ENCODE measurements around the gene CSNK1G1.
A peak's percentile ranks its signal among the peaks of the same experiment; 100 is the strongest.

Gene CSNK1G1

DNA sequence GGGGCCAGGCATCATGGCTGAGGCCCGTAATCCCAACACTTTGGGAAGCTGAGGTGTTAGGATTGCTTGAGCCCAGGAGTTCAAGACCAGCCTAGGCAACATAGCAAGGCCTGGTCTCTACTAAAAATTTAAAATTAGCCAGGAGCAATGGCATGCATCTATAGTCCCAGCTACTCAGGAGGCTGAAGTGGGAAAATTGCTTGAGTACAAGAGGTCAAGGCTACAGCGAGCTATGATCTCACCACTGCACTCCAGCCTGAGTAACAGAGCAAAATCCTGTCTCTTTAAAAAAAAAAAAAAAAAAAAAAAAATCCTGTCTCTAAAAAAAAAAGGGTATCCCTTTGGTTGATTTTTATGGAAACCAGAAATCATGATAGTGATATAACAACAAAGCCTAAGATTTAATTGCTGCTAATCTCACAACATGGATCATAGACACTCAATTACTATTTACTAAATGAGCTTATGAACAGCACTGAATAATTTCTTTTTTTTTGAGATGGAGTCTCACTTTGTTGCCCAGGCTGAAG lies 13.2 kb upstream of the CSNK1G1 start:
- no peak for TF ChIP-seq CTCF (IDR thresholded peaks at IDR 0.05; ENCODE audit: control insufficient read depth, insufficient read depth, low read depth, low read length, missing control alignments)

GRCh38 chr15:64361259-64361658 lies 5.3 kb upstream of the CSNK1G1 start:
- no peak for DNase-seq (ENCODE audit: low read depth)
- TF ChIP-seq CTCF (IDR thresholded peaks at IDR 0.05; ENCODE audit: control insufficient read depth, insufficient read depth, low read depth, low read length, missing control alignments) = no peak
- no peak overlapping the region for H3K4me3 ChIP-seq (ENCODE audit: control insufficient read depth, low read depth, low read length)

More for the DNA sequence above, 13.2 kb upstream of the CSNK1G1 start:
- no peak overlapping the region for H3K4me3 ChIP-seq (ENCODE audit: control insufficient read depth, low read depth, low read length)
- DNase-seq (ENCODE audit: low read depth) = no peak

GRCh38 chr15:64356710-64357040 lies 702 bp upstream of the CSNK1G1 start:
- TF ChIP-seq CTCF (IDR thresholded peaks at IDR 0.05; ENCODE audit: control insufficient read depth, insufficient read depth, low read depth, low read length, missing control alignments) = no peak
- no peak for DNase-seq (ENCODE audit: low read depth)
- H3K4me3 ChIP-seq (ENCODE audit: control insufficient read depth, low read depth, low read length) = peak overlapping the region; percentile 70

DNA sequence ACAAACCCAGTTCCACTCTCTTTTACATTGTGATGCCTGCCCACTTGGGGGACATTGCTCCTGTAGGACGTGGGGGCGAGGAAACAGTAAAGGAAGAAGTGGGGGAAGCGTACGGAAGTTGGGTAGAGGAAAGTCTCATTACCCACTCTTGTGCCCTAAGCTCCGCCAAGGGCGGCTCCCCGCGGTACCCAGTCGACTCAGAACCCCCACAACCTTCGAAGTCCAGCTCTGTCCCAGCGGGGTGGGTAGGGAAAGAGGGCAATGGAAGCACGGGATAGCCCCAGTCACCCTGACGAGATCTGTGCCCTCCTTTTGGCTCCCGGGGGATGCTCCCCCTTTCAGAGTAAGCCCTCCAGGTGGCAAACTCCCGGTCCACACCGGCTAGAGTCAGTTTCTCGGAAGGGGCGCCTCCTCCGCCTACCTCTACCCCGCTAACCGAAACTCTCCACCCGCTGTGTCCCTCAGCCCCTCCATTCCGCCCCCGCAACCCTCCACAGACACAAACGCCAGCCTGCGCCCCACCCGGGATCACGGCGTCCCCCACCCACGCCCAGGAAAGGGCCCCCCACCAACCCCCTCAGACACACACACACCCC lies 527 bp downstream of the CSNK1G1 start:
- DNase-seq (ENCODE audit: low read depth) = no peak

GRCh38 chr15:64354688-64355344 lies 1.2 kb downstream of the CSNK1G1 start:
- TF ChIP-seq CTCF (IDR thresholded peaks at IDR 0.05; ENCODE audit: control insufficient read depth, insufficient read depth, low read depth, low read length, missing control alignments) = no peak
- no peak for DNase-seq (ENCODE audit: low read depth)
- peak overlapping the region; percentile 70 for H3K4me3 ChIP-seq (ENCODE audit: control insufficient read depth, low read depth, low read length)

More for the DNA sequence above, 527 bp downstream of the CSNK1G1 start:
- H3K4me3 ChIP-seq (ENCODE audit: control insufficient read depth, low read depth, low read length) = peak overlapping the region; percentile 70
- no peak for TF ChIP-seq CTCF (IDR thresholded peaks at IDR 0.05; ENCODE audit: control insufficient read depth, insufficient read depth, low read depth, low read length, missing control alignments)

- TF ChIP-seq CTCF (IDR thresholded peaks at IDR 0.05; ENCODE audit: control insufficient read depth, insufficient read depth, low read depth, low read length, missing control alignments) = no peak
- DNase-seq (ENCODE audit: low read depth) = no peak
- H3K4me3 ChIP-seq (ENCODE audit: control insufficient read depth, low read depth, low read length) = no peak overlapping the region
Measured at GRCh38 chr15:64351265-64351664, 4.7 kb downstream of the CSNK1G1 start.
